ENCODE measurements around the gene GPR18.

GRCh38 chr13:99289271-99289670, 31.1 kb upstream of the GPR18 start:
- TF ChIP-seq, protein P1, sequence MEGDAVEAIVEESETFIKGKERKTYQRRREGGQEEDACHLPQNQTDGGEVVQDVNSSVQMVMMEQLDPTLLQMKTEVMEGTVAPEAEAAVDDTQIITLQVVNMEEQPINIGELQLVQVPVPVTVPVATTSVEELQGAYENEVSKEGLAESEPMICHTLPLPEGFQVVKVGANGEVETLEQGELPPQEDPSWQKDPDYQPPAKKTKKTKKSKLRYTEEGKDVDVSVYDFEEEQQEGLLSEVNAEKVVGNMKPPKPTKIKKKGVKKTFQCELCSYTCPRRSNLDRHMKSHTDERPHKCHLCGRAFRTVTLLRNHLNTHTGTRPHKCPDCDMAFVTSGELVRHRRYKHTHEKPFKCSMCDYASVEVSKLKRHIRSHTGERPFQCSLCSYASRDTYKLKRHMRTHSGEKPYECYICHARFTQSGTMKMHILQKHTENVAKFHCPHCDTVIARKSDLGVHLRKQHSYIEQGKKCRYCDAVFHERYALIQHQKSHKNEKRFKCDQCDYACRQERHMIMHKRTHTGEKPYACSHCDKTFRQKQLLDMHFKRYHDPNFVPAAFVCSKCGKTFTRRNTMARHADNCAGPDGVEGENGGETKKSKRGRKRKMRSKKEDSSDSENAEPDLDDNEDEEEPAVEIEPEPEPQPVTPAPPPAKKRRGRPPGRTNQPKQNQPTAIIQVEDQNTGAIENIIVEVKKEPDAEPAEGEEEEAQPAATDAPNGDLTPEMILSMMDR (IDR thresholded peaks at IDR 0.05): no peak
- TF ChIP-seq POLR2AphosphoS5 (IDR thresholded peaks at IDR 0.05) (no peak), POLR2A (IDR thresholded peaks at IDR 0.05) (no peak)
